ENCODE results near the gene RGS4. TPM values are rescaled to one million over a fixed set of nuclear protein-coding genes. Genes with fewer than 3 reads are reported as not detected.

The RGS4 gene
- total and polyA plus RNA-seq, 2 experiments from 2014 or later = 0.32 to 0.38 TPM

DNA sequence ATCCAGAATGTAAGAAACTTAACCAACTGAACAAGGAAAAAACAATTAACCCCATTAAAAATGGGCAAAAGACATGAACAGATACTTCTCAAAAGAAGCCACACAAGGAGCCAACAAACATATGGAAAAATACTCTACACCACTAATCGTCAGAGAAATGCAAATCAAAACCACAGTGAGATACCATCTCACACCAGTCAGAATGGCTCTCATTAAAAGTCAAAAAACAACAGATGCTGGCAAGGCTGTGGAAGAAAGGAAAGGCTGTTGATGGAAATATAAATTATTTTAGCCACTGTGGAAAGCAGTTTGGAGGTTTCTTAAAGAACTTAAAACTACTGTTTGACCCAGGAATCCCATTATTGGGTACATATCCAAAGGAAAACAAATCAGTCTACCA, 51.2 kb downstream of the RGS4 start:
- H3K4me2 ChIP-seq = no peak overlapping the region
- no peaks in the 10 kb centered on the region for H3K36me3 ChIP-seq (ENCODE audit: insufficient read depth)
- H3K4me1 ChIP-seq (ENCODE audit: insufficient read depth) = no peaks in the 10 kb centered on the region
- H3K36me3 Mint-ChIP-seq (ENCODE audit: low read depth) = no peaks in the 10 kb centered on the region
- TF ChIP-seq EZH2phosphoT487 (IDR thresholded peaks at IDR 0.05; ENCODE audit: unreplicated experiment) (no peak), POLR2AphosphoS5 (IDR thresholded peaks at IDR 0.05; ENCODE audit: low read depth) (no peak), CREB1 (CRISPR knock-in tag; IDR thresholded peaks at IDR 0.05; ENCODE audit: low read depth) (no peak), ZNF114 (CRISPR knock-in tag; IDR thresholded peaks at IDR 0.05) (no peak), STAT1 (IDR thresholded peaks at IDR 0.05; ENCODE audit: unreplicated experiment) (no peak), JUNB (IDR thresholded peaks at IDR 0.05; ENCODE audit: unreplicated experiment) (no peak), EZH2 (IDR thresholded peaks at IDR 0.05; ENCODE audit: low read depth, unreplicated experiment) (no peak)
- TF ChIP-seq, protein P1, sequence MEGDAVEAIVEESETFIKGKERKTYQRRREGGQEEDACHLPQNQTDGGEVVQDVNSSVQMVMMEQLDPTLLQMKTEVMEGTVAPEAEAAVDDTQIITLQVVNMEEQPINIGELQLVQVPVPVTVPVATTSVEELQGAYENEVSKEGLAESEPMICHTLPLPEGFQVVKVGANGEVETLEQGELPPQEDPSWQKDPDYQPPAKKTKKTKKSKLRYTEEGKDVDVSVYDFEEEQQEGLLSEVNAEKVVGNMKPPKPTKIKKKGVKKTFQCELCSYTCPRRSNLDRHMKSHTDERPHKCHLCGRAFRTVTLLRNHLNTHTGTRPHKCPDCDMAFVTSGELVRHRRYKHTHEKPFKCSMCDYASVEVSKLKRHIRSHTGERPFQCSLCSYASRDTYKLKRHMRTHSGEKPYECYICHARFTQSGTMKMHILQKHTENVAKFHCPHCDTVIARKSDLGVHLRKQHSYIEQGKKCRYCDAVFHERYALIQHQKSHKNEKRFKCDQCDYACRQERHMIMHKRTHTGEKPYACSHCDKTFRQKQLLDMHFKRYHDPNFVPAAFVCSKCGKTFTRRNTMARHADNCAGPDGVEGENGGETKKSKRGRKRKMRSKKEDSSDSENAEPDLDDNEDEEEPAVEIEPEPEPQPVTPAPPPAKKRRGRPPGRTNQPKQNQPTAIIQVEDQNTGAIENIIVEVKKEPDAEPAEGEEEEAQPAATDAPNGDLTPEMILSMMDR (conservative IDR thresholded peaks at IDR 0.05; ENCODE audit: low read depth in 2 of 2) = no peak
- TF ChIP-seq, protein P2, sequence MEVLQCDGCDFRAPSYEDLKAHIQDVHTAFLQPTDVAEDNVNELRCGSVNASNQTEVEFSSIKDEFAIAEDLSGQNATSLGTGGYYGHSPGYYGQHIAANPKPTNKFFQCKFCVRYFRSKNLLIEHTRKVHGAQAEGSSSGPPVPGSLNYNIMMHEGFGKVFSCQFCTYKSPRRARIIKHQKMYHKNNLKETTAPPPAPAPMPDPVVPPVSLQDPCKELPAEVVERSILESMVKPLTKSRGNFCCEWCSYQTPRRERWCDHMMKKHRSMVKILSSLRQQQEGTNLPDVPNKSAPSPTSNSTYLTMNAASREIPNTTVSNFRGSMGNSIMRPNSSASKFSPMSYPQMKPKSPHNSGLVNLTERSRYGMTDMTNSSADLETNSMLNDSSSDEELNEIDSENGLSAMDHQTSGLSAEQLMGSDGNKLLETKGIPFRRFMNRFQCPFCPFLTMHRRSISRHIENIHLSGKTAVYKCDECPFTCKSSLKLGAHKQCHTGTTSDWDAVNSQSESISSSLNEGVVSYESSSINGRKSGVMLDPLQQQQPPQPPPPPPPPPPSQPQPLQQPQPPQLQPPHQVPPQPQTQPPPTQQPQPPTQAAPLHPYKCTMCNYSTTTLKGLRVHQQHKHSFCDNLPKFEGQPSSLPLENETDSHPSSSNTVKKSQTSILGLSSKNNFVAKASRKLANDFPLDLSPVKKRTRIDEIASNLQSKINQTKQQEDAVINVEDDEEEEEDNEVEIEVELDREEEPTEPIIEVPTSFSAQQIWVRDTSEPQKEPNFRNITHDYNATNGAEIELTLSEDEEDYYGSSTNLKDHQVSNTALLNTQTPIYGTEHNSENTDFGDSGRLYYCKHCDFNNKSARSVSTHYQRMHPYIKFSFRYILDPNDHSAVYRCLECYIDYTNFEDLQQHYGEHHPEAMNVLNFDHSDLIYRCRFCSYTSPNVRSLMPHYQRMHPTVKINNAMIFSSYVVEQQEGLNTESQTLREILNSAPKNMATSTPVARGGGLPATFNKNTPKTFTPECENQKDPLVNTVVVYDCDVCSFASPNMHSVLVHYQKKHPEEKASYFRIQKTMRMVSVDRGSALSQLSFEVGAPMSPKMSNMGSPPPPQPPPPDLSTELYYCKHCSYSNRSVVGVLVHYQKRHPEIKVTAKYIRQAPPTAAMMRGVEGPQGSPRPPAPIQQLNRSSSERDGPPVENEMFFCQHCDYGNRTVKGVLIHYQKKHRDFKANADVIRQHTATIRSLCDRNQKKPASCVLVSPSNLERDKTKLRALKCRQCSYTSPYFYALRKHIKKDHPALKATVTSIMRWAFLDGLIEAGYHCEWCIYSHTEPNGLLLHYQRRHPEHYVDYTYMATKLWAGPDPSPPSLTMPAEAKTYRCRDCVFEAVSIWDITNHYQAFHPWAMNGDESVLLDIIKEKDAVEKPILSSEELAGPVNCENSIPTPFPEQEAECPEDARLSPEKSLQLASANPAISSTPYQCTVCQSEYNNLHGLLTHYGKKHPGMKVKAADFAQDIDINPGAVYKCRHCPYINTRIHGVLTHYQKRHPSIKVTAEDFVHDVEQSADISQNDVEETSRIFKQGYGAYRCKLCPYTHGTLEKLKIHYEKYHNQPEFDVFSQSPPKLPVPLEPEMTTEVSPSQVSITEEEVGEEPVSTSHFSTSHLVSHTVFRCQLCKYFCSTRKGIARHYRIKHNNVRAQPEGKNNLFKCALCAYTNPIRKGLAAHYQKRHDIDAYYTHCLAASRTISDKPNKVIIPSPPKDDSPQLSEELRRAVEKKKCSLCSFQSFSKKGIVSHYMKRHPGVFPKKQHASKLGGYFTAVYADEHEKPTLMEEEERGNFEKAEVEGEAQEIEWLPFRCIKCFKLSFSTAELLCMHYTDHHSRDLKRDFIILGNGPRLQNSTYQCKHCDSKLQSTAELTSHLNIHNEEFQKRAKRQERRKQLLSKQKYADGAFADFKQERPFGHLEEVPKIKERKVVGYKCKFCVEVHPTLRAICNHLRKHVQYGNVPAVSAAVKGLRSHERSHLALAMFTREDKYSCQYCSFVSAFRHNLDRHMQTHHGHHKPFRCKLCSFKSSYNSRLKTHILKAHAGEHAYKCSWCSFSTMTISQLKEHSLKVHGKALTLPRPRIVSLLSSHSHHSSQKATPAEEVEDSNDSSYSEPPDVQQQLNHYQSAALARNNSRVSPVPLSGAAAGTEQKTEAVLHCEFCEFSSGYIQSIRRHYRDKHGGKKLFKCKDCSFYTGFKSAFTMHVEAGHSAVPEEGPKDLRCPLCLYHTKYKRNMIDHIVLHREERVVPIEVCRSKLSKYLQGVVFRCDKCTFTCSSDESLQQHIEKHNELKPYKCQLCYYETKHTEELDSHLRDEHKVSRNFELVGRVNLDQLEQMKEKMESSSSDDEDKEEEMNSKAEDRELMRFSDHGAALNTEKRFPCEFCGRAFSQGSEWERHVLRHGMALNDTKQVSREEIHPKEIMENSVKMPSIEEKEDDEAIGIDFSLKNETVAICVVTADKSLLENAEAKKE (CRISPR knock-in tag; IDR thresholded peaks at IDR 0.05) = no peak
- TF ChIP-seq, protein P3, sequence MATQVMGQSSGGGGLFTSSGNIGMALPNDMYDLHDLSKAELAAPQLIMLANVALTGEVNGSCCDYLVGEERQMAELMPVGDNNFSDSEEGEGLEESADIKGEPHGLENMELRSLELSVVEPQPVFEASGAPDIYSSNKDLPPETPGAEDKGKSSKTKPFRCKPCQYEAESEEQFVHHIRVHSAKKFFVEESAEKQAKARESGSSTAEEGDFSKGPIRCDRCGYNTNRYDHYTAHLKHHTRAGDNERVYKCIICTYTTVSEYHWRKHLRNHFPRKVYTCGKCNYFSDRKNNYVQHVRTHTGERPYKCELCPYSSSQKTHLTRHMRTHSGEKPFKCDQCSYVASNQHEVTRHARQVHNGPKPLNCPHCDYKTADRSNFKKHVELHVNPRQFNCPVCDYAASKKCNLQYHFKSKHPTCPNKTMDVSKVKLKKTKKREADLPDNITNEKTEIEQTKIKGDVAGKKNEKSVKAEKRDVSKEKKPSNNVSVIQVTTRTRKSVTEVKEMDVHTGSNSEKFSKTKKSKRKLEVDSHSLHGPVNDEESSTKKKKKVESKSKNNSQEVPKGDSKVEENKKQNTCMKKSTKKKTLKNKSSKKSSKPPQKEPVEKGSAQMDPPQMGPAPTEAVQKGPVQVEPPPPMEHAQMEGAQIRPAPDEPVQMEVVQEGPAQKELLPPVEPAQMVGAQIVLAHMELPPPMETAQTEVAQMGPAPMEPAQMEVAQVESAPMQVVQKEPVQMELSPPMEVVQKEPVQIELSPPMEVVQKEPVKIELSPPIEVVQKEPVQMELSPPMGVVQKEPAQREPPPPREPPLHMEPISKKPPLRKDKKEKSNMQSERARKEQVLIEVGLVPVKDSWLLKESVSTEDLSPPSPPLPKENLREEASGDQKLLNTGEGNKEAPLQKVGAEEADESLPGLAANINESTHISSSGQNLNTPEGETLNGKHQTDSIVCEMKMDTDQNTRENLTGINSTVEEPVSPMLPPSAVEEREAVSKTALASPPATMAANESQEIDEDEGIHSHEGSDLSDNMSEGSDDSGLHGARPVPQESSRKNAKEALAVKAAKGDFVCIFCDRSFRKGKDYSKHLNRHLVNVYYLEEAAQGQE (IDR thresholded peaks at IDR 0.05; ENCODE audit: unreplicated experiment) = no peak
- H3K79me2 ChIP-seq (replicated peaks; ENCODE audit: insufficient read depth) = no peaks in the 10 kb centered on the region
- H3K9me2 ChIP-seq (ENCODE audit: insufficient read depth) = no peaks in the 10 kb centered on the region
- no peak overlapping the region for H3K27ac Mint-ChIP-seq
- H3K4me3 ChIP-seq = no peak overlapping the region
- H3K4me1 Mint-ChIP-seq = no peaks in the 10 kb centered on the region
- no peak overlapping the region for H3K4me3 Mint-ChIP-seq
- DNase-seq (ENCODE audit: low spot score) (no peak), ATAC-seq (no peak)
- no peak overlapping the region for H2AFZ ChIP-seq
- no peaks in the 10 kb centered on the region for H3K27me3 ChIP-seq (ENCODE audit: insufficient read depth)
- H3F3A ChIP-seq (replicated peaks; ENCODE audit: low read depth) = no peaks in the 10 kb centered on the region
- H3K27me3 Mint-ChIP-seq (ENCODE audit: insufficient read depth, low read depth, poor library complexity) = no peaks in the 10 kb centered on the region
- H4K20me1 ChIP-seq (replicated peaks; ENCODE audit: insufficient read depth) = no peaks in the 10 kb centered on the region
- H3K9me3 Mint-ChIP-seq = no peaks in the 10 kb centered on the region
- H3K27ac ChIP-seq (ENCODE audit: low read depth) = no peak overlapping the region

Measured in GM23338 (cell line).